Activated CD4-positive, alpha-beta T cell treated with anti-CD3 and anti-CD28 coated beads for 1 hour (primary cell): ENCODE data around the gene ABCC5.
"Not testable (repeated sequence)": the region's sequence is repeated elsewhere in the genome, so short reads cannot be mapped to it uniquely, and the experiment has no call there.

Experiments used
- DNase-seq: peaks from one replicate; pipeline ENCODE4 v3.0.0-alpha.2; 2020

ABCC5 gene

DNA sequence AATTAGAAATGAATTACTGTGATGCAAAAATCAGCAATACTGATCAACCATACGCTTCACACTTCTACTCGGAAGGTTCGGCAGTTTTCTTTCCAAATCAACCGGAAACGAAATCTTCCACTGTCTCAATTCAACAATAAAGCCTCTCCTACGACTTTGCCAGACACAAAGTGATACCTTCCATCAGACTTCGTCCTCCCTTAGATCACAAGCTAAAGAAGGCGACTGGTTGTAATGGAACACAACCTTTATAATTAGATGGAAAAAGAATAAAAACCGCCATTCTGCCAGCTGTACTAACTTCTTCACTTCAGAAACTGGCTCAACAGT lies 133.6 kb downstream of the ABCC5 start:
- DNase-seq: no peak

DNA sequence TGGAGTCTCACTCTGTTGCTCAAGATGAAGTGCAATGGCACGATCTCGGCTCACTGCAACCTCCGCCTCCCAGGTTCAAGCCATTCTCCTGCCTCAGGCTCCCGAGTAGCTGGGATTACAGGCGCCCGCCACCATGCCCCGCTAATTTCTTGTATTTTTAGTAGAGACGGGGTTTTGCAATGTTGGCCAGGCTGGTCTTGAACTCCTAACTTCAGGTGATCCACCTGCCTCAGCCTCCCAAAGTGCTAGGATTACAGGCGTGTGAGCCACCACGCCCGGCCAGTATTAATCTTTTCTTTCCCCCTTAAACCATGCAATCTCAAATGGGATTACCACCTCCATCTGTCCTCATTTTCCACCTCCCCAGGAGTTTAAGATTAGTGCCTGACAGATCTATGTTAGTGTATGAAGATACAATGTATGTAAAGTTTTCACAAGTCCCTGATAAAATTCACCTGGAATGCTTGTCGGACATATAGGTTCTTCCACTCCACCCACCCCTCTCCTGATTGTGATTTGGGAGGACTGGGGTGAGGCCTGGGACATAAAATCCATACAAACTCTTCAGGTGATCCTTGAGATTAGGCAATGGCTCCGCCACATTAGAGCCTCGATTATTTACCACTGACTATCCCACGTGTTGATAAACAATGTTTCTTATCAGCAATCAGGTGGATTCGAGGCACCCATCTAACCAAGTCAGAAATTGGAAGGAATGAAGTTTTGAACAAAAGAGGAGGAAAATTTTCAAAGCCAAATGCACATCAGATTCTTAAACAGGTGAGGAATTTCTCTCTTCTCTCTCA lies 134.2 kb downstream of the ABCC5 start:
- no peak for DNase-seq

DNA sequence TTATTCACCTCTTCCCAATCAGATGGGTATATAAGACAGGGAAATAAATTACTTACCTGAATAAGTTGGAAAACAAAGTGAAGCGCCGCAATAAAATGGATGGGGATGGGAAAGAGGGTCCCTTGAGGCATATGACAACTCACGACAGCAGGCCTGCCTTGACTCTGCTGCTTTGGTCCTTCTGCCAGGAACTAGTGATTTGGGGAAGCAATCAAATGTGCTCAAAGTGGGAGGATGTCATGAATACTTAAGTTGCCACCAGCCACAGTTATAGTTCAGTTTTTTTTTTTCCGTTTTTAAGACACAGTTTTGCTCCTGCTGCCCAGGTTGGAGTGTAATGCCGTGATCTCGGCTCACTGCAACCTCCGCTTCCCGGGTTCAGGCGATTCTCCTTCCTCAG lies 137.6 kb downstream of the ABCC5 start:
- no peak for DNase-seq

DNA sequence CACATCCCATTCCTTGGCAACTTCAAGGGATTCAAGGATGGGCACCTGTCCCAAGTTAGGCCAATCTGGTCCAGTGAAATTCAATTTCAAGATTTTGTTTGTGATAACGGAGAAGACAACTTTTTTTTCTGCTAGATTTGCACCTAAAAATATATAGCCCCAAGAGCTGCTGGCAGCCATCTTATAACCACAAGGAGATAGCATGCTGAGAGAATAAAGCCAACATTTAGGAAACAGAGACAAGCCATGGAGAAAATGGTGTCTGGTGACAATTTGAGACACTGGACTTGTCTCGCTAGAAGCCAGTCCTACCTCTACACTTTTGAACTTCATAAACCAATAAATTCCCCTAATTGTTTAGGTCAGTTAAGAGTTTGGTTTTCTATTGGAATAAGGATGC lies 138.4 kb downstream of the ABCC5 start:
- DNase-seq: no peak

DNA sequence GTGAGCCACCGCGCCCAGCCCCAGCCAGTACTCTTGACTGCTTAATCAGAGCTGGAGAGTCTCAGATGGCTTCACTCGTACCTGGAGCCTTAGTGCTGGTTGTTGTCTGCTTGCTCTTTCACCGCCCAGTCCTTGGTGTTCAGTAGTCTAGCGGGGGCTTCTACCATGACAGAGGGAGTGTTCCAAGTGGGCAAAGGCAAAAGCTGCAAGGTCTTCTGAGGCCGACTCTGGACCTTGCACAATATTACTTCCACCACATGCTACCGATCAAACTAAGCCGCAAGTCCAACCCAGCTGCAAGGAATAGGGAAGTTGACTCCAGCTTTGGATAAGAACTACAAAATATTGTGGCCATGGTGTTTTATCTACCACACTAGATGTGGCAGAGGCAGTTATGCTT lies 139.6 kb downstream of the ABCC5 start:
- no peak for DNase-seq

DNA sequence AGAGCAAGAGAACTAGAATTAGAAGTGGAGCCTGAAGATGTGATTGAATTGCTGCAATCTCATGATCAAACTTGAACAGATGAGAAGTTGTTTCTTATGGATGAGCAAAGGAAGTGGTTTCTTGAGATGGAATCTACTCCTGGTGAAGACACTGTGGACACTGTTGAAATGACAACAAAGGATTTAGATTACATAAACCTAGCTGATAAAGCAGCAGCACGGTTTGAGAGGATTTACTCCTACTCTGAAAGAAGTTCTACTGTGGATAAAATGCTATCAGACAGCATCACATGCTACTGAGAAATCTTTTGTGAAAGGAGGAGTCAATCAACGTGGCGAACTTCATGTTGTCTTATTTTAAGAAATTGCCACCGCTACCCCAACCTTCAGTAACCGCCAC lies 140.5 kb downstream of the ABCC5 start:
- not testable (repeated sequence) for DNase-seq

DNA sequence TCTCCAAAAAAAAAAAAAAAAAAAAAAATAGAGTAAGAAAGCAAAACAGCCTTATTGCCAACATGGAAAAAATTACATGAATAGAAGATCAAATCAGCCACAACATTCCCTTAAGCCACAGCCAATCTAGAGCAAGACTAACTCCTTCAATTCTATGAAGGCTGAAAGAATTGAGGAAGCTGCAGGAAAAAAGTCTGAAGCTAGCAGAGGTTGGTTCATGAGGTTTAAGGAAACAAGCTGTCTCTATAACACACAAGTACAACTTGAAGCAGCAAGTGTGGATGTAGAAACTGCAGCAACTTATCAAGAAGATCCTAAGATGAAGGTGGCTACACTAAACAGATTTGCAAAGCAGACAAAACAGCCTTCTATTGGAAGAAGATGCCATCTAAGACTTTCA lies 142.3 kb downstream of the ABCC5 start:
- DNase-seq: no peak

DNA sequence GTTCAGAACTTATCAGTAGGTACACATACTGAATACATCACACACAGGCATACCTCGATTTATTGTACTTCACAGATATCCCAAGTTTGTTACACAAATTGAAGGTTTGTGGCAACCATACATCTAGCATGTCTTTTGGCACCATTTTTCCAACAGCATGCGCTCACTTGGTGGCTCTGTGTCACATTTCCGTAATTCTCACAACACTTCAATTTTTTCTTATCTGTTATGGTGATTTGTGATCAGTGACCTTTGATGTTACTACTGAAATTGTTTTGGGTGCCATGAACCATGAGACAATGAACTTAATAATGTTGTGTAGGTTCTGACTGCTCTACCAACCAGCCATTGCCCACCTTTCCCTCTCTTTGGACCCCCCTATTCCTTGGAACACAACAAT lies 143.8 kb downstream of the ABCC5 start:
- no peak for DNase-seq

DNA sequence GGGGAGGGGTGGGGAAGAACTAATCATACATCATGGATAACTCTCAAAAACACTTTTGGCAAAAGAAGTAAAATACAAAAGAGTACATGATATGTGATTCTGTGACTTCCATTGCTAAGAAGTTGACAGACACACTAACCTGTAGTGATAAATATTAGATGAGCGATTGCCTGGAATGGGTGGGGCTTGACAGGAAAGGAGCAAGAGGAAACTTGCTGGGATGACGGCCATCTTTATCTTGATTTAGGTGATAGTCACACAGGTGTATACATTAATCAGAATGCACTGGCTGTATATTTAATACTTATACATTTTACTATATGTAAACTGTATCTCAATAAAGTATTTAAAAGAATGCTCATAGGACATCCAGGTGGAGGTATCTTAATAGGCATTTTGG lies 146.1 kb downstream of the ABCC5 start:
- DNase-seq: no peak

DNA sequence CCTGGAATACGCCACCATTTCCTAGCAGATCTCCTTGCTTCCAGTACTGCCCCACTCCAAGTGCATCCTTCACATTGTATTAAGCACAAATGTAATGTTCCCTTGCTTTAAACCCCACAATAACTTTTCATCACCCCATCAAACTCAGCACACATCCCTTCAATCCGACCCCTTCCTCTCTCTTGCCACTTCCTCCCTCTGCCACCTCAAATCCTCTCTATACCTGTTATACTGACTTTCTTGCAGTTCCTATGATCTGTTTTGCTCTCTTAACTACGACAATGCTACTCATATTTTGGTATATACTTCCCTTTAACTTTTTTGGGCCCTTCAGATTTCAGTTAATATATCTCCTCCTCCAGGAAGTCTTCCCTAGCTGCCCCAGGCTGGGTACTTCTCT lies 147.1 kb downstream of the ABCC5 start:
- DNase-seq: no peak
